IPS-18c (cell line): Measurements from ENCODE around the gene UBE2G2.
"Not testable (repeated sequence)": the region's sequence is repeated elsewhere in the genome, so short reads cannot be mapped to it uniquely, and the experiment has no call there.

ENCODE experiments used
- H3K4me3 ChIP-seq: 2 replicates; pipeline ENCODE4 v1.7.0; 2013; ENCODE audit warnings: low read depth, mild to moderate bottlenecking, low read length, moderate library complexity; ENCODE audit not compliant: insufficient read depth
- H3K9me3 ChIP-seq: one replicate; pipeline ENCODE4 v1.6.1; 2013; ENCODE audit warnings: mild to moderate bottlenecking, low read length, moderate library complexity; ENCODE audit not compliant: control insufficient read depth, insufficient read depth

UBE2G2 gene

DNA sequence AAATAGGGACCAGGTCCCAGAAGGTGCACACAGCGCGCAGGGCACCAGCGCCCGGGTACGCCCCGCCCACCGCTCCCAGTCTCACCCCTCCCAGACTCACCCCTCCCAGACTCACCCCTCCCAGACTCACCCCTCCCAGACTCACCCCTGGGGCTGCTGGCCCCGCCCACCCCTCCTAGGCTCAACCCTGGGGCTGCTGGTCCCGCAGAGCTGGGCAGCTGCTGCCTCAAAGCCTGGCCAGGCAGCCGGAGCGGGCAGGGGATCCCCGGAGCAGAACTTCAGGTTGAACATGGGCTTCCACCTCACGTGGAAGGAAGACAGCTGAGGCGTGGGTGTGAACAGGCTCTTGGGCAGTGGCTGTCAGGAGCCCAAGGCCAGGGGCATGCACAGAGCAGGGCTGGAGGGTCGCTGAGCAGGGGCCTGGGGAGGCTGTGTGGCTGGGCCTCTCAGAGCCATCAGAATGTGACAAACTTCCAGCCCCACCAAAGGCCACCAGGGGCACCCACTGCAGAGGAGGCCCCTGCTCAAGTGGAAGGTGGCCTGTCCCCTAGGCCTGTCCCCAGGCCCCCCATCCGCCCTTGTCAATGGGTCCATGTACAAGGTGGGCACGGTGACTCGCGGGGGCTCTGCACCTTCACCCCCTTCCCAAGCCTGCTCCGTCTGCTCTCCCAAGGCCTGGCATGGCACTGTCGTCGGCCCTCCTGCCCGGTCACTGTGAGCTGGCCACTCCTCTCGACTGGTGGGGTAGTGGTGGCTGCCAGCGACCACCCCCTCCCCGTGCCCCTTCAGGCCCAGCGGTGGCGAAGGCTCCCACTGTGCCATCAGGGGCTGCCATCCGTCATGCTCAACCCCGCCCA is 36.6 kb upstream of the UBE2G2 start:
- peaks cover 2% of the 10 kb centered on the region for H3K9me3 ChIP-seq
- no peak overlapping the region for H3K4me3 ChIP-seq

GRCh38 chr21:44837537-44837936 is 35.9 kb upstream of the UBE2G2 start:
- Histone ChIP-seq H3K9me3 (peaks cover 2% of the 10 kb centered on the region), H3K4me3 (no peak overlapping the region)

- H3K4me3 ChIP-seq = no peak overlapping the region
- H3K9me3 ChIP-seq = peaks cover 2% of the 10 kb centered on the region
These were observed 35.2 kb upstream of the UBE2G2 start for GRCh38 chr21:44836666-44837471.

- peaks cover 2% of the 10 kb centered on the region for H3K9me3 ChIP-seq
- no peak overlapping the region for H3K4me3 ChIP-seq
These were observed 34.7 kb upstream of the UBE2G2 start for GRCh38 chr21:44836349-44836665.

GRCh38 chr21:44835647-44835973 is 34.0 kb upstream of the UBE2G2 start:
- peaks cover 2% of the 10 kb centered on the region for H3K9me3 ChIP-seq
- H3K4me3 ChIP-seq = no peak overlapping the region

DNA sequence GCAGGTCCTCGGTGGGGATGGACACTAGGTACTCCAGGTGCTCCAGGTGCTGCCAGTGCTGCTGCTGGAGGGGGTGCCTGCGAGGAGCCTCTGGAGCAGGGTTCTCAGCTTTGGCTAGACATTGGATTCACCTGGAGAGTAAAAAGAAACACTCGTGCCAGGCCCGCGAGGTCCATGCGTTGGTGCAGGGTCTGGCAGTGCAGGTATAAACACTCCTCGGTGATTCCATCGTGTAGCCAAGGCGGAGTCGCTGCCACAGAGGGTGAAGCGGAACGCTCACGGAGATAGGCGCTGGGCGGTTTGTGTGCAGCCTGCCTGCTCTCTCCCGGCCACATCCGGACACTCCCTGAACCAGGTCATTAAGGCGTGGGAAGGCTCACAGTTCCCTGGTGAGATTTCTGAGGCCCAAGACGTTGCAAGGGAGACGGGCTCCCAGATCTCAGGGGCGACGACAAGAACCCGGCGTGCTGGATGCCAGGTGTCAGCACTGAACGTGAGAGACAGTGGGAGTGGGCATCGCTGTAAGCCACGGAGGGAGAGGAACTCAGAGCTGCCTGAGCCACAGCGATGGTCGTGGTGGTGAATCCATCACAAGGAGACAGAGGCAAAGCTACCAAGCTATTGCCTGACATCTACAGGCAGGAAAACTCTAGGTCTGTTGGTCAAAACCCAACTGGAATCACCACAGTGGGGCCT is 33.5 kb upstream of the UBE2G2 start:
- Histone ChIP-seq H3K9me3 (peaks cover 2% of the 10 kb centered on the region), H3K4me3 (no peak overlapping the region)

DNA sequence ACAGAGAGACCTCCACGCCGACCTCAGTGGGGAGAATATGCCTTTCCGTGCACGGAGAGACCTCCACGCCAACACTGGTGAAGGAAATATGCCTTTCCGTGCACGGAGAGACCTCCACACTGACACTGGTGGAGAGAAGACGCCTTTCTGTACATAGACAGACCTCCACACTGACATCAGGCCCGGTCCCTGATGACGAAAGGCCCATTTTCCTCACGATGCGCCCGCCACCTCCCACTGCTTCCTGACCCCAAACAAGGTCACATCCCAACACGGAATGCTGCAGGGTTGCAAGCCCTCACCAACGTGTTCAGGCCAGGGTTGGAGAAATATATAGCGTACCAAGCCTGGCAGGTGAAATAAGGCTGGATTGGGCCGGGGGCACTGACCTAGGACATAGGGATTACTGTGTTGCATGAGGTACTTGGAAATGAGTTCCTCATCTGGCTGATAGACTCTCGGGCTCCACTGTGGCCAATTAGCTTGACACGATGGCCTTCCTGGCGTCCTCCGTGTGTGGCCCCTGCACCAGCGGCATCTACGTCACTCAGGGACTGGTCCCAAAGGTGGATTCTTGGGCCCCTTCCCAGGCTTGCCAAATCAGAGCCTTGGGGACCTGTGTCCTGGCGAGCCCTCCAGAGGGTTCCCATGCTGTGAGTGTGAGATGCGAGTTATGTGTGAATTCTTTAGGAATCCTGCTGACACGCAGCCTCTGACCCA is 32.8 kb upstream of the UBE2G2 start:
- H3K4me3 ChIP-seq = no peak overlapping the region
- H3K9me3 ChIP-seq = peaks cover 2% of the 10 kb centered on the region

GRCh38 chr21:44833663-44834062 is 32.0 kb upstream of the UBE2G2 start:
- no peak overlapping the region for H3K4me3 ChIP-seq
- no peaks in the 10 kb centered on the region for H3K9me3 ChIP-seq

DNA sequence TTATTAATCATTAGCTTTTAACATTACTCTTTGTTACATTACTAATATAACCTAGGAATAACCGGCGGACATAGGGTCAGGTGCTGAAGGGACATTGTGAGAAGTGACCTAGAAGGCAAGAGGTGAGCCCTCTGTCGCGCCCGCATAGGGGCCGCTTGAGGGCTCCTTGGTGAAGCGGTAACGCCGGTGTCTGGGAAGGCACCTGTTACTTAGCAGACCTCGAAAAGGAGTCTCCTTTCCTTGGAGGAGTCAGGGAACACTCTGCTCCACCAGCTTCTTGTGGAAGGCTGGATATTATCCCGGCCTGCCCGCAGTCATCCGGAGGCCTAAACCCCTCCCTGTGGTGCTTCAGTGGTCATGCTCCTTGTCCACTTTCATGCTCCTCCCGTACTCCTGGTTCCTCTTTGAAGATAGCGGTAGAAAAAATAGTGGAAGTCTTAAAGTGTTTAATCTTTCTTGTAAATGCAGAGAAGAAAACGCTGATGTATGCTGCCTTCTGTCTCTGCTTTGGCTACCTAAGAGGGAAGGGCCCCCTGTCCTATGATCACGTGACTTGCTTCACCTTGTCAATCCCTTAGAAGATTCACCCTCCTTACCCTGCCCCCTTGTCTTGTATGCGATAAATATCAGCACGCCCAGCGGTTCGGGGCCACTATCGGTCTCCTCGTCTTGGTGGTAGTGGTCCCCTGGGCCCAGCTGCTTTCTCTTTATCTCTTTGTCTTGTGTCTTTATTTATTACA is 31.1 kb upstream of the UBE2G2 start:
- H3K4me3 ChIP-seq, H3K9me3 ChIP-seq: not testable (repeated sequence)

GRCh38 chr21:44831227-44831860 is 29.7 kb upstream of the UBE2G2 start:
- Histone ChIP-seq H3K4me3 (no peak overlapping the region), H3K9me3 (peaks cover 5% of the 10 kb centered on the region)

- Histone ChIP-seq H3K4me3 (no peak overlapping the region), H3K9me3 (peaks cover 5% of the 10 kb centered on the region)
These were observed 28.0 kb upstream of the UBE2G2 start for GRCh38 chr21:44829507-44830092.

DNA sequence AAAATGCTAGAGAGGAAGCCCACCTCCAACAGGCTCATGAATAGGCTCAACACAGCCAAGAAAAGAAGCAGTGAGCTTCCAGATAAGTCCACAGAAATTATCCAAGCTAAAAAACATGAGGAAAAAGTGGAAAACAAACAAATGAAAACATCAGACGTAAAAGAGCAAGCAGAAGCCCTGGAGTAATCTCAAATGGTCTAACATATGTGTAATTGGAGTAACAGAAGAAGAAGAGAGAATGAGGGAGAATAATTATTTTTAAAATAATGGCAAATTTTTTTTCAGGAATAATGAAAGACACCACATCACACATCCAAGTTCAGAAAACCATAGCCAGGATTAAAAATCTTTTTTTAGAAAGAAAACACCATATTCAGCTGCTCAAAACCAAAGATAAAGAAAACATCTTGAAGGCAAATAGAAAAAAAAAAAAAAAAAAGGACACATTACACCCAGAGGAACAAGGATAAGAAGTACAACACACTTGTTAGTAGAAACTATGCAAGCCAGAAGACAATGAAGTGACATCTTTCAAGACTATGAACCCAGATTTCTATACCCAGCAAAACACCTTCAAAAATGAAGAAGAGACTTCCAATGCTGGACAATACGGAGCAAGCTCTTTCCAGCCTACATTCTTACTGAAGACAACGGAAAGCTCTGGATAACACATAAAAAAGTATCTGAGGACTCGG is 26.9 kb upstream of the UBE2G2 start:
- Histone ChIP-seq H3K4me3 (no peak overlapping the region), H3K9me3 (peaks cover 5% of the 10 kb centered on the region)

GRCh38 chr21:44823179-44823660 is 21.6 kb upstream of the UBE2G2 start:
- Histone ChIP-seq H3K4me3 (no peak overlapping the region), H3K9me3 (peaks cover 21% of the 10 kb centered on the region)

- peaks cover 20% of the 10 kb centered on the region for H3K9me3 ChIP-seq
- no peak overlapping the region for H3K4me3 ChIP-seq
These were observed 21.0 kb upstream of the UBE2G2 start for GRCh38 chr21:44822484-44823178.

DNA sequence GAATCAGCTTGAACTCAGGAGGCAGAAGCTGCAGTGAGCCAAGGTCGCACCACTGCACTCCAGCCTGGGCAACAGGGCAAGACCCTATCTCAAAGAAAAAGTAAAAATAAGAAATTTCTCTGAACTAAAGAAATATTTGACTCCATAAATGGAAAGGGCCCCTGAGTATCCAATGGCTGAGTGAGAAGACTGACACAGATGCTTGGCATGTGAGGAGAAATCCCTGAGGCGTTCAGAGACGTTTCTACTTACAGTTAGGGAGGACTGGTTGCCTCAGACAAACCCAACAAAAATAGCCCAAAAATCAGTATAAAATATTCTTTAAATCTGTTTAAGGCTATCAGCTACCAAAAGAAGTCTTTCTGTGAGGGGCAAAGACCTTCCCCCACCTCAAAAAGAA is 19.2 kb upstream of the UBE2G2 start:
- Histone ChIP-seq H3K4me3 (no peak overlapping the region), H3K9me3 (peaks cover 20% of the 10 kb centered on the region)
